Karpas-422 (cell line): Measurements from ENCODE around the gene ATF2. TPM values are rescaled to one million over a fixed set of nuclear protein-coding genes. Genes with fewer than 3 reads are reported as not detected.
"Not testable (repeated sequence)": the region's sequence is repeated elsewhere in the genome, so short reads cannot be mapped to it uniquely, and the experiment has no call there.

Source experiments
- DNase-seq: peaks from one replicate; pipeline ENCODE4 v3.0.0-alpha.2; 2015
- H2AFZ ChIP-seq: fragments of 200-600 bp; sonication (generic); 2 replicates; pipeline ENCODE4 v1.6.1; 2014; ENCODE audit warnings: antibody characterized with exemption, low read length, mixed read lengths
- H3K27ac ChIP-seq: fragments of 200-600 bp; sonication (generic); 2 replicates; pipeline ENCODE4 v1.5.1; 2014; ENCODE audit warnings: mild to moderate bottlenecking, low read length, moderate library complexity
- H3K27me3 ChIP-seq: fragments of 200-600 bp; sonication (generic); 2 replicates; pipeline ENCODE4 v1.6.1; 2014; ENCODE audit warnings: low read length, mixed read lengths
- H3K36me3 ChIP-seq: fragments of 200-600 bp; sonication (generic); 2 replicates; pipeline ENCODE4 v1.6.1; 2014; ENCODE audit warnings: low read length, mixed read lengths; ENCODE audit not compliant: insufficient read depth
- H3K4me1 ChIP-seq: fragments of 200-600 bp; sonication (generic); 2 replicates; pipeline ENCODE4 v1.6.1; 2014; ENCODE audit warnings: mild to moderate bottlenecking, low read length, mixed read lengths
- H3K4me2 ChIP-seq: fragments of 200-600 bp; sonication (generic); 2 replicates; pipeline ENCODE4 v1.6.1; 2014; ENCODE audit warnings: low read length, low read depth, mild to moderate bottlenecking; ENCODE audit not compliant: poor library complexity, severe bottlenecking
- H3K4me3 ChIP-seq: fragments of 200-600 bp; sonication (generic); 2 replicates; pipeline ENCODE4 v1.5.1; 2014; ENCODE audit warnings: mild to moderate bottlenecking, antibody characterized with exemption, low read length, mixed read lengths
- H3K79me2 ChIP-seq: fragments of 200-600 bp; sonication (generic); 2 replicates; pipeline ENCODE4 v1.6.1; 2014; ENCODE audit warnings: mild to moderate bottlenecking, low read length, mixed read lengths
- H3K9ac ChIP-seq: fragments of 200-600 bp; sonication (generic); 2 replicates; pipeline ENCODE4 v1.6.0; 2014; ENCODE audit warnings: low read length
- H3K9me2 ChIP-seq: fragments of 200-600 bp; sonication (generic), shearing (Covaris generic); replicated peaks from 2 replicates; pipeline ENCODE4 v1.6.0; 2014; ENCODE audit warnings: mild to moderate bottlenecking, low read length, moderate library complexity; ENCODE audit not compliant: insufficient read depth
- H3K9me3 ChIP-seq: fragments of 300-700, 200-600 bp; sonication (generic); 2 replicates; pipeline ENCODE4 v1.6.1; 2014; ENCODE audit warnings: low read length, mixed read lengths
- H4K20me1 ChIP-seq: fragments of 200-600 bp; sonication (generic); 2 replicates; pipeline ENCODE4 v1.6.1; 2014; ENCODE audit warnings: mild to moderate bottlenecking, antibody characterized with exemption, low read length, low read depth; ENCODE audit not compliant: insufficient read depth
- total RNA-seq: library from RNA; depleted of rRNA; stranded (reverse); fragments of >200 nt; shearing (Covaris generic); gene quantifications from 2 replicates; pipeline ENCODE4 v1.2.3, GENCODE V29; 2014; ENCODE audit warnings: low replicate concordance

ATF2 gene
- total RNA-seq, 1 experiment from 2014 or later = 83.4 TPM

DNA sequence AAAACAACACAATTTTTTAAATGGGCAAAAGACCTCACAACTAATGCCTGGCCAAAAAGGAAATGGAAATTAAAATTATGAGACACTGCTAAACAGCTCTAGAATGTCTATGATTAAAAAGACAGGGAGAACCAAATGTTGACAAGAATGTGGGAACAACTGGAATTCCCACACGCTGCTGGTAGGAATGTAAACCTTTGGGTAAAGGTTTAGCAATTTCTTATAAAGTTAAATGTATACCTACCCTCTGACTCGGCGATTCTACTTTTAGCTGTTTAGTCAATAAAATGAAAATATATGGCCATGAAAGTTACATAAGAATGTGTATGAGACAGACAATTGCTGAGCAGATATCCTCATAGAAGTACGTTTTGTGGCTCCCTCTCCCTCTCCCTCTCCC is 60.9 kb downstream of the ATF2 start:
- no peaks in the 10 kb centered on the region for H3K4me1 ChIP-seq
- no peaks in the 10 kb centered on the region for H3K27me3 ChIP-seq
- H3K4me2 ChIP-seq = no peak overlapping the region
- peaks cover 48% of the 10 kb centered on the region for H3K36me3 ChIP-seq
- H4K20me1 ChIP-seq = no peaks in the 10 kb centered on the region
- H3K4me3 ChIP-seq = no peak overlapping the region
- no peaks in the 10 kb centered on the region for H3K9me3 ChIP-seq
- H2AFZ ChIP-seq = no peak overlapping the region
- H3K79me2 ChIP-seq = peaks cover 21% of the 10 kb centered on the region
- H3K9ac ChIP-seq = no peak overlapping the region
- no peaks in the 10 kb centered on the region for H3K9me2 ChIP-seq
- DNase-seq = no peak
- no peak overlapping the region for H3K27ac ChIP-seq

DNA sequence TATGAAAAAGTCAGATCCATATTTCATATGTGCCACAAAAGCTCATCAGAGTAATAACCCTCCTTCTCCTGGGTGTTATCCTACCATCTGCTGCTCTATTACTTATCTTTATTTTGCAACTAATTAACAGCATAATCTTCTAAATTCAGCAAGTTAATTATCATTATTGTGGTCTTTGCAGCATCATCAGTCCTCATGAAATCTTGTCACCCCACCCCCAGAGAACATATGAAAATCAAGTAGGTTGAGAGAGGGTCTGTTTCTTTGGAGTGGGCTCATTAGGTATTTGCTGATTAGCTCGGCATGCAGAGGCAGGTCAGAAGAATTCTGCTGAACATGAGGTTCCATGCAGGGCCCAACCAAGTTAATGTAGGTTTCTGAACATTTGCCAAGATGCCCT is 64.8 kb downstream of the ATF2 start:
- H2AFZ ChIP-seq = no peak overlapping the region
- no peaks in the 10 kb centered on the region for H3K9me3 ChIP-seq
- no peaks in the 10 kb centered on the region for H3K4me1 ChIP-seq
- no peak overlapping the region for H3K27ac ChIP-seq
- H3K4me2 ChIP-seq = no peak overlapping the region
- no peak for DNase-seq
- H3K4me3 ChIP-seq = no peak overlapping the region
- H3K79me2 ChIP-seq = peaks cover 36% of the 10 kb centered on the region
- no peaks in the 10 kb centered on the region for H3K9me2 ChIP-seq
- H4K20me1 ChIP-seq = no peaks in the 10 kb centered on the region
- no peaks in the 10 kb centered on the region for H3K27me3 ChIP-seq
- no peak overlapping the region for H3K9ac ChIP-seq
- peaks cover 54% of the 10 kb centered on the region for H3K36me3 ChIP-seq

DNA sequence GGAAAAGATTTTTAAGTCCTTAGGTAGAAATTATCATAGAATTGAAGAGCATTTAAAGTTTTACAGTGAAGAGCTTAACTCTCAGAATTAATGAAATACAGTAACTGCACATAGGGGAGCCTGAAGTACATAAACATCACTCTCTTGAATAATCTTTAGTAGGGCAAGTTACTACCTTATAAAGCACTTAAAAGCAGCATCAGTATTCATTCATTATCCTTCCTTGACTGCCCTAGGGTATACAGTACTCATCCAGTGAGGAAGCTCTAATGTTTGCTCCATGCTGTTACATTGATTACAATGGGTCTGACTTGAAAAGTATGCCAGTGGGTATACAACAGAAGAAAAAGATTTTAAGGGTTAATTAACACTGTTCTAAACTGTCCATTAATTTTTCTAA is 66.5 kb downstream of the ATF2 start:
- H3K36me3 ChIP-seq = peaks cover 60% of the 10 kb centered on the region
- H3K27ac ChIP-seq = no peak overlapping the region
- no peak for DNase-seq
- H3K9ac ChIP-seq = no peak overlapping the region
- no peaks in the 10 kb centered on the region for H4K20me1 ChIP-seq
- no peak overlapping the region for H3K4me2 ChIP-seq
- no peak overlapping the region for H3K4me3 ChIP-seq
- no peak overlapping the region for H2AFZ ChIP-seq
- peaks cover 46% of the 10 kb centered on the region for H3K79me2 ChIP-seq
- no peaks in the 10 kb centered on the region for H3K9me3 ChIP-seq
- H3K9me2 ChIP-seq = no peaks in the 10 kb centered on the region
- no peaks in the 10 kb centered on the region for H3K4me1 ChIP-seq
- no peaks in the 10 kb centered on the region for H3K27me3 ChIP-seq

DNA sequence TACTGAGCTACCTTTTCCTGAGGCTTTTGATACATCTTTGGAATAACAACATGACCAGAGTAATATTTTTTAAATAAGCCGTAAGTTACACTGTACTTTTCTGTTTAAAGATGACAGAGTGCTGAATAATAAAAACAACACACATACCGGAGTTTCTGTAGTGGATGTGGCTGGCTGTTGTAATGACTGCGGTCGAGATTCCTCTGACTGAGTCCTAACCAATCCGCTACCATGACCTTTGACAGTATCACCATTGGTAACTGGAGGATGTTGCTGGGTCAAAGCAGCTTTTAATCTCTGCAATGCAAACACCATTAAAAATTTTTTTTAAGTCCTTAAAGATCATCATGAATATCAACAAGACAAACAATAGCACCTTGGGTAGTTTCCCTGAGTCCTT is 70.7 kb downstream of the ATF2 start:
- Histone ChIP-seq H3K27ac (no peak overlapping the region), H3K36me3 (peaks cover 45% of the 10 kb centered on the region), H3K9ac (no peak overlapping the region), H3K27me3 (no peaks in the 10 kb centered on the region), H3K4me3 (no peak overlapping the region), H3K4me1 (no peaks in the 10 kb centered on the region), H3K4me2 (no peak overlapping the region), H4K20me1 (no peaks in the 10 kb centered on the region), H3K79me2 (peaks cover 30% of the 10 kb centered on the region), H3K9me2 (no peaks in the 10 kb centered on the region), H3K9me3 (no peaks in the 10 kb centered on the region), H2AFZ (no peak overlapping the region)
- no peak for DNase-seq

DNA sequence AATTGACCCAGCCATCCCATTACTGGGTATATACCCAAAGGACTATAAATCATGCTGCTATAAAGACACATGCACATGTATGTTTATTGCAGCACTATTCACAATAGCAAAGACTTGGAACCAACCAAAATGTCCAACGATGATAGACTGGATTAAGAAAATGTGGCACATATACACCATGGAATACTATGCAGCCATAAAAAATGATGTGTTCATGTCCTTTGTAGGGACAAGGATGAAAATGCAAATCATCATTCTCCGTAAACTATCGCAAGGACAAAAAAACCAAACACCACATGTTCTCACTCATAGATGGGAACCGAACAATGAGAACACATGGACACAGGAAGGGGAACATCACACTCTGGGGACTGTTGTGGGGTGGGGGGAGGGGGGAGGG is 83.9 kb downstream of the ATF2 start:
- not testable (repeated sequence) for H4K20me1 ChIP-seq, H3K9me2 ChIP-seq, DNase-seq, H3K9ac ChIP-seq, H3K9me3 ChIP-seq, H3K4me2 ChIP-seq, H2AFZ ChIP-seq, H3K4me3 ChIP-seq, H3K27ac ChIP-seq, H3K4me1 ChIP-seq, H3K27me3 ChIP-seq
- Histone ChIP-seq H3K79me2 (peaks cover 14% of the 10 kb centered on the region), H3K36me3 (peaks cover 49% of the 10 kb centered on the region)

DNA sequence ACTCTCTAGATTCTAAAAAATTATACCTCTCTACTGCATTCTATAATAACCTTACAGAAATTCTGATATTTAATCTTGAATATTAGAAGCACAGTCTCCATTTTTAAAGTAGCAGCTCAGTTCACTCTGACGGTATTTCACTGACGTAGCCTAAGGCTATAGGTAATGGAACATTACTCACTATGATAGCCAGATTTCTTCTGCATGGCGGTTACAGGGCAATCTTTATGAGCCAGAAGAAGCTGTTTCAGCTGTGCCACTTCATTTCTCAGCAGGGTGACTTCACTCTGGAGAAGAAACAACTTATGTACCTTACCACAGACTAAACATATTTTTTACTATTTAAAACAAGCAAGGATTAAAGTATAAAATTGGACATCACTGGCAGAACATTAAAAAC is 87.5 kb downstream of the ATF2 start:
- peaks cover 44% of the 10 kb centered on the region for H3K36me3 ChIP-seq
- no peaks in the 10 kb centered on the region for H3K27me3 ChIP-seq
- no peak overlapping the region for H3K4me2 ChIP-seq
- no peak overlapping the region for H3K4me3 ChIP-seq
- no peak overlapping the region for H2AFZ ChIP-seq
- H3K9ac ChIP-seq = no peak overlapping the region
- H3K9me2 ChIP-seq = no peaks in the 10 kb centered on the region
- H3K9me3 ChIP-seq = no peaks in the 10 kb centered on the region
- no peak overlapping the region for H3K27ac ChIP-seq
- DNase-seq = no peak
- H3K4me1 ChIP-seq = no peaks in the 10 kb centered on the region
- peaks cover 11% of the 10 kb centered on the region for H3K79me2 ChIP-seq
- no peaks in the 10 kb centered on the region for H4K20me1 ChIP-seq

DNA sequence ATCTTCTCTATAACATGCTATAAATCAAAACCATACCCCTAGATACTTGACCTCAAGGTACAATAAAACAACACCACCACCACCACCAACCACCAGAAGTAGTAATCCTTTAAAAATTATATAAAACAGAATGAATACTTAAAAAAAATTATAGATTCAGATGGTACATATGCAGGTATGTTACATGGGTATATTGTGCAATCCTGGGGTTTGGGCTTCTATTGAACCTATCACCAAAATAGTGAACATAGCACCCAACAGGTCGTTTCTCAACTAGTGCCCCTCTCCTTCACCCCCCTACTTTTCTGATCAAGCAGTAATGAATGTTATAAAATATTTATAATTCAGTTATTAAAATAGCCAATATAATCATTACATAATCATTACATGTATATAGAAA is 91.7 kb downstream of the ATF2 start:
- Histone ChIP-seq H3K4me1 (no peaks in the 10 kb centered on the region), H4K20me1 (no peaks in the 10 kb centered on the region), H3K27ac (no peak overlapping the region), H3K79me2 (peaks cover 12% of the 10 kb centered on the region), H3K9me2 (no peaks in the 10 kb centered on the region), H2AFZ (no peak overlapping the region), H3K9me3 (no peaks in the 10 kb centered on the region), H3K9ac (no peak overlapping the region), H3K4me2 (no peak overlapping the region), H3K4me3 (no peak overlapping the region), H3K27me3 (no peaks in the 10 kb centered on the region), H3K36me3 (peaks cover 63% of the 10 kb centered on the region)
- DNase-seq = no peak

DNA sequence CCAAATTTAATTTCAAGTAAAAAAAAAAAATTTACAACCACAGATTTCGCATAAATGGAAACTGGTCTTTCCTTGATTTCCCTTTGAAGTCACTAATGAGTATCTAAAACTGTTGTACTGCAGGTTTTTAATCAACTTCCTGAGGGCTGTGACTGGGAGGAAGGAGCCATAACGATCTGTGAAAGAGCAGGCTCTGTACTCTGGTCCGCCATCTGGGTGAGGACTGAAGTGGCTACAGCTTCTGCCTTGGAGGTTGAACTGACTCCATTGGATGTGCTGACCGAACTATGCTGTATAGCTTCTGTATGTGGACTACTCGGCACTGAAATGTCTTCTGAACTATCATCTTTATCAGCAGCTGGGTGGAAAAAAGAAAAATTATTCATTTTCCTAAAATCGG is 93.5 kb downstream of the ATF2 start:
- Histone ChIP-seq H3K36me3 (peaks cover 46% of the 10 kb centered on the region), H2AFZ (no peak overlapping the region)
- DNase-seq = no peak

DNA sequence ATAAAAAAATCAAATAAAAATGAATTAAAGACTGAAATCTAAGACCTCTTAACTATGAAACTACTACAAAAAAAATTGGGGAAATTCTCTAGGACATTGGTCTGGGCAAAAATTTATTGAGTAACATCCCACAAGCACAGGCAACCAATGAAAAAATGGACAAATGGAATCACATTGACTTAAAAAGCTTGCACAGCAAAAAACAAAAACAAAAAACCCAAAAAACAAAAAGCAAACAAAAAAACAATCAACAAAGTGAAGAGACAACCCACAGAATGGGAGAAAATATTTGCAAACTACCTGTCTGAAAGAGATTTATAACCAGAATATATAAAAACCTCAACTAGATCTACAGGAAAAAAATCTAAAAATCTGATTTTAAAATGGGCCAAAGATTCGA is 99.5 kb downstream of the ATF2 start:
- no peaks in the 10 kb centered on the region for H3K9me3 ChIP-seq
- H3K4me2 ChIP-seq = no peak overlapping the region
- no peaks in the 10 kb centered on the region for H3K4me1 ChIP-seq
- no peaks in the 10 kb centered on the region for H3K27me3 ChIP-seq
- H3K79me2 ChIP-seq = peaks cover 9% of the 10 kb centered on the region; the same call in 1 of the 2 replicates
- H3K36me3 ChIP-seq = peaks cover 13% of the 10 kb centered on the region; the same call in 1 of the 2 replicates
- no peaks in the 10 kb centered on the region for H3K9me2 ChIP-seq
- H2AFZ ChIP-seq = no peak overlapping the region
- H3K4me3 ChIP-seq = no peak overlapping the region
- no peak overlapping the region for H3K9ac ChIP-seq
- no peak overlapping the region for H3K27ac ChIP-seq
- no peak for DNase-seq
- no peaks in the 10 kb centered on the region for H4K20me1 ChIP-seq

More for the DNA sequence above, 93.5 kb downstream of the ATF2 start:
- Histone ChIP-seq H3K9me2 (no peaks in the 10 kb centered on the region), H3K27me3 (no peaks in the 10 kb centered on the region), H3K9me3 (no peaks in the 10 kb centered on the region), H3K4me3 (no peak overlapping the region), H3K4me2 (no peak overlapping the region), H3K4me1 (no peaks in the 10 kb centered on the region), H3K27ac (no peak overlapping the region), H4K20me1 (no peaks in the 10 kb centered on the region), H3K79me2 (peaks cover 11% of the 10 kb centered on the region), H3K9ac (no peak overlapping the region)
